ENCODE results near the gene SH3BGRL3.

GRCh38 chr1:26293911-26294463 lies 14.1 kb downstream of the SH3BGRL3 start:
- TF ChIP-seq SUZ12 (IDR thresholded peaks at IDR 0.05; ENCODE audit: extremely low read depth, insufficient read depth, insufficient read length) (no peak), ZNF274 (IDR thresholded peaks at IDR 0.05; ENCODE audit: low read depth, low read length) (no peak), YY1 (IDR thresholded peaks at IDR 0.05; ENCODE audit: insufficient read depth, insufficient read length) (no peak)
